WTC11 (cell line): ENCODE measurements around the gene TLE6. TPM values are rescaled to one million over a fixed set of nuclear protein-coding genes. Genes with fewer than 3 reads are reported as not detected.

ENCODE experiments used
- ATAC-seq: fragments of 200-7000 bp; cut with Tn5 transposase; 2 replicates; pipeline ENCODE4 v1.10.0; 2021; ENCODE audit warnings: mild to moderate bottlenecking, moderate library complexity
- CTCF ChIA-PET: fragments of 300-600 bp; sonication (Branson Sonifier 250); formaldehyde crosslinking; loops from one replicate; lab custom pipeline; 2021; ENCODE audit warnings: antibody characterized with exemption; lab: Charles Lee
- POLR2A ChIA-PET: fragments of 350-600 bp; sonication (Branson Sonifier 250); formaldehyde crosslinking; loops from one replicate; lab custom pipeline; 2021; ENCODE audit warnings: antibody characterized with exemption; lab: Charles Lee
- DNase-seq: peaks from one replicate; pipeline ENCODE4 v3.0.0; 2021; ENCODE audit warnings: low spot score
- H3K27ac Mint-ChIP-seq: 2 replicates; pipeline ENCODE4 v1.8.0; 2021; ENCODE audit warnings: mixed read lengths
- H3K27me3 Mint-ChIP-seq: 2 replicates; pipeline ENCODE4 v1.8.0; 2021; ENCODE audit warnings: low read depth, mild to moderate bottlenecking, moderate library complexity, mixed read lengths
- H3K36me3 Mint-ChIP-seq: 2 replicates; pipeline ENCODE4 v1.8.0; 2021; ENCODE audit warnings: mixed read lengths
- H3K4me1 Mint-ChIP-seq: 2 replicates; pipeline ENCODE4 v1.8.0; 2022; ENCODE audit warnings: mixed read lengths
- H3K4me3 Mint-ChIP-seq: 2 replicates; pipeline ENCODE4 v1.8.0; 2021; ENCODE audit warnings: mild to moderate bottlenecking, moderate library complexity, mixed read lengths
- H3K9me3 Mint-ChIP-seq: 2 replicates; pipeline ENCODE4 v1.8.0; 2021; ENCODE audit warnings: mixed read lengths
- ATF1 ChIP-seq: sonication (generic); formaldehyde crosslinking; IDR thresholded peaks from 2 replicates; pipeline ENCODE4 v1.8.1; 2023; ENCODE audit warnings: mild to moderate bottlenecking, moderate library complexity, missing genetic modification reagents
- ATF2 ChIP-seq: sonication (generic); formaldehyde crosslinking; IDR thresholded peaks from 2 replicates; pipeline ENCODE4 v1.8.1; 2022; ENCODE audit warnings: low read depth, missing genetic modification reagents, borderline replicate concordance
- CREB1 ChIP-seq: sonication (generic); formaldehyde crosslinking; IDR thresholded peaks from 2 replicates; pipeline ENCODE4 v1.8.0; 2023; ENCODE audit warnings: mild to moderate bottlenecking, missing genetic modification reagents
- ERG ChIP-seq: fragments of 250-450 bp; sonication (Bioruptor Pico); IDR thresholded peaks from 2 replicates; pipeline ENCODE4 v1.8.0; 2021; ENCODE audit warnings: mild to moderate bottlenecking
- ESRRA ChIP-seq: sonication (generic); formaldehyde crosslinking; IDR thresholded peaks from 2 replicates; pipeline ENCODE4 v1.8.1; 2022; ENCODE audit warnings: mild to moderate bottlenecking, missing genetic modification reagents, borderline replicate concordance
- FOXP1 ChIP-seq: sonication (generic); formaldehyde crosslinking; IDR thresholded peaks from 2 replicates; pipeline ENCODE4 v1.8.0; 2022; ENCODE audit warnings: missing genetic modification reagents, mild to moderate bottlenecking, moderate library complexity, borderline replicate concordance
- IRF2 ChIP-seq: sonication (generic); formaldehyde crosslinking; IDR thresholded peaks from 2 replicates; pipeline ENCODE4 v1.8.0; 2022; ENCODE audit warnings: low read depth, missing genetic modification reagents, borderline replicate concordance
- JAZF1 ChIP-seq: fragments of 250-450 bp; sonication (Bioruptor Pico); IDR thresholded peaks from 2 replicates; pipeline ENCODE4 v1.9.0; 2021; ENCODE audit warnings: moderate library complexity, mild to moderate bottlenecking, inconsistent platforms
- MXD4 ChIP-seq: fragments of 250-450 bp; sonication (Bioruptor Pico); IDR thresholded peaks from 2 replicates; pipeline ENCODE4 v1.8.0; 2021; ENCODE audit warnings: mild to moderate bottlenecking, moderate library complexity, borderline replicate concordance
- MYBL2 ChIP-seq: sonication (generic); formaldehyde crosslinking; IDR thresholded peaks from 2 replicates; pipeline ENCODE4 v1.8.1; 2023; ENCODE audit warnings: mild to moderate bottlenecking, moderate library complexity, missing genetic modification reagents
- NFE2L1 ChIP-seq: sonication (generic); formaldehyde crosslinking; IDR thresholded peaks from 2 replicates; pipeline ENCODE4 v1.8.1; 2023; ENCODE audit warnings: missing genetic modification reagents
- NR1H2 ChIP-seq: sonication (generic); formaldehyde crosslinking; IDR thresholded peaks from 2 replicates; pipeline ENCODE4 v1.9.0; 2021; ENCODE audit warnings: mild to moderate bottlenecking, moderate library complexity, missing genetic modification reagents
- TCF7 ChIP-seq: sonication (generic); formaldehyde crosslinking; IDR thresholded peaks from 2 replicates; pipeline ENCODE4 v1.8.0; 2022; ENCODE audit warnings: mild to moderate bottlenecking, low read depth, missing genetic modification reagents, moderate library complexity
- TEAD1 ChIP-seq: sonication (generic); formaldehyde crosslinking; IDR thresholded peaks from 2 replicates; pipeline ENCODE4 v1.8.0; 2022; ENCODE audit warnings: mild to moderate bottlenecking, missing genetic modification reagents
- ZNF121 ChIP-seq: sonication (generic); formaldehyde crosslinking; IDR thresholded peaks from 2 replicates; pipeline ENCODE4 v1.8.0; 2023; ENCODE audit warnings: missing genetic modification reagents
- total RNA-seq: library from RNA; stranded (reverse); gene quantifications from 3 replicates; pipeline ENCODE4 v1.2.3, GENCODE V29; 2021
- TF ChIP-seq, protein P1 (sequence below): sonication (generic); formaldehyde crosslinking; IDR thresholded peaks from 2 replicates; pipeline ENCODE4 v1.8.1; 2023; ENCODE audit warnings: mild to moderate bottlenecking, missing genetic modification reagents, moderate library complexity
- TF ChIP-seq, protein P2 (sequence below): sonication (generic); formaldehyde crosslinking; IDR thresholded peaks from 2 replicates; pipeline ENCODE4 v1.8.1; 2022; ENCODE audit warnings: low read depth, mild to moderate bottlenecking, moderate library complexity, missing genetic modification reagents, borderline replicate concordance
- TF ChIP-seq, protein P3 (sequence below): sonication (generic); formaldehyde crosslinking; IDR thresholded peaks from 2 replicates; pipeline ENCODE4 v1.8.1; 2023; ENCODE audit warnings: mild to moderate bottlenecking, moderate library complexity, missing genetic modification reagents

Gene TLE6
- total RNA-seq, 1 experiment from 2014 or later = 3.1 TPM

DNA sequence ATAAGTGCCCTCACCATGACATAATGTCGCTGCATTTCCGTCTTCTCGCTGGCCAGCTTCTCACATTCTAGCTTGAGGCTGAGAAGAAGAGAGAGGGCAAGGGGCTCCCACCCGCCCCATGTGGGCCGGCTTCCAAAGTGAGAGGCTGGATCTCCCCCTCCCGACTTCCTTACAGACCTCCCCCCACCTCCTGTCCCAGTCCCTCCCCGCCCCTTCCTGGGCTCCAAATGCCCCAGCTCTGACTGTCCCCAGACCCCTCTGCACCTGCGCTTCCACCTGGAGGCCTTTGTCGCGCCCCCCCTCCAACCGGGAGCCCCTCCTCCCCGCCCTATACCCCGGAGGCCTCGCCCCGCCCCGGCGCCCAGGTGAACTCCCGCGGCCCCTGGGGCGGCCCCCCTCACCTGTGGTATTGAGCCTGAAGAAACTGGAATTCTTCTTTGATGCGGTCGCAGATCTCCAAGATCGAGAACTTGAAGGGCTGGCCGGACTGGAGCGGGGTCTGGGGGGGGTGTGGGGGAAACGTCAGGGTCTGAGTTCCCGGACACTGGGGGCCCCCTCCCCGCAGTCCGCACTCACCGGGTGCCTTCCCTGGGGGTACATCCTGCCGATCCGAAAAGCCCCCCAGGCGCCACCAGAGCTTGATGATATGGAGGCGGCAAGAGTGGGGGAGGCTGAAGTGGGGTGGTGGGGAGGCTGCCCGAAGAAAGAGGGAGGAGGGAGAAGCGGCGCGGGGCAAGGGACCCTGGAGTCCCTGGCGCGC is 51.1 kb downstream of the TLE6 start (continued):
- TF ChIP-seq MXD4 (CRISPR knock-in tag) = no peak
- no peak for TF ChIP-seq ATF2 (CRISPR knock-in tag)
- TF ChIP-seq ATF1 (CRISPR knock-in tag) = no peak
- TF ChIP-seq IRF2 (CRISPR knock-in tag) = no peak
- no peak for TF ChIP-seq NR1H2 (CRISPR knock-in tag)
- TF ChIP-seq ESRRA (CRISPR knock-in tag) = no peak
- TF ChIP-seq, protein P1, sequence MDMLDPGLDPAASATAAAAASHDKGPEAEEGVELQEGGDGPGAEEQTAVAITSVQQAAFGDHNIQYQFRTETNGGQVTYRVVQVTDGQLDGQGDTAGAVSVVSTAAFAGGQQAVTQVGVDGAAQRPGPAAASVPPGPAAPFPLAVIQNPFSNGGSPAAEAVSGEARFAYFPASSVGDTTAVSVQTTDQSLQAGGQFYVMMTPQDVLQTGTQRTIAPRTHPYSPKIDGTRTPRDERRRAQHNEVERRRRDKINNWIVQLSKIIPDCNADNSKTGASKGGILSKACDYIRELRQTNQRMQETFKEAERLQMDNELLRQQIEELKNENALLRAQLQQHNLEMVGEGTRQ (CRISPR knock-in tag) = no peak
- TF ChIP-seq, protein P2, sequence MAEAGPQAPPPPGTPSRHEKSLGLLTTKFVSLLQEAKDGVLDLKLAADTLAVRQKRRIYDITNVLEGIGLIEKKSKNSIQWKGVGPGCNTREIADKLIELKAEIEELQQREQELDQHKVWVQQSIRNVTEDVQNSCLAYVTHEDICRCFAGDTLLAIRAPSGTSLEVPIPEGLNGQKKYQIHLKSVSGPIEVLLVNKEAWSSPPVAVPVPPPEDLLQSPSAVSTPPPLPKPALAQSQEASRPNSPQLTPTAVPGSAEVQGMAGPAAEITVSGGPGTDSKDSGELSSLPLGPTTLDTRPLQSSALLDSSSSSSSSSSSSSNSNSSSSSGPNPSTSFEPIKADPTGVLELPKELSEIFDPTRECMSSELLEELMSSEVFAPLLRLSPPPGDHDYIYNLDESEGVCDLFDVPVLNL (CRISPR knock-in tag) = no peak
- no peak for TF ChIP-seq TEAD1 (CRISPR knock-in tag)
- TF ChIP-seq, all 79 proteins: peak for 2

DNA sequence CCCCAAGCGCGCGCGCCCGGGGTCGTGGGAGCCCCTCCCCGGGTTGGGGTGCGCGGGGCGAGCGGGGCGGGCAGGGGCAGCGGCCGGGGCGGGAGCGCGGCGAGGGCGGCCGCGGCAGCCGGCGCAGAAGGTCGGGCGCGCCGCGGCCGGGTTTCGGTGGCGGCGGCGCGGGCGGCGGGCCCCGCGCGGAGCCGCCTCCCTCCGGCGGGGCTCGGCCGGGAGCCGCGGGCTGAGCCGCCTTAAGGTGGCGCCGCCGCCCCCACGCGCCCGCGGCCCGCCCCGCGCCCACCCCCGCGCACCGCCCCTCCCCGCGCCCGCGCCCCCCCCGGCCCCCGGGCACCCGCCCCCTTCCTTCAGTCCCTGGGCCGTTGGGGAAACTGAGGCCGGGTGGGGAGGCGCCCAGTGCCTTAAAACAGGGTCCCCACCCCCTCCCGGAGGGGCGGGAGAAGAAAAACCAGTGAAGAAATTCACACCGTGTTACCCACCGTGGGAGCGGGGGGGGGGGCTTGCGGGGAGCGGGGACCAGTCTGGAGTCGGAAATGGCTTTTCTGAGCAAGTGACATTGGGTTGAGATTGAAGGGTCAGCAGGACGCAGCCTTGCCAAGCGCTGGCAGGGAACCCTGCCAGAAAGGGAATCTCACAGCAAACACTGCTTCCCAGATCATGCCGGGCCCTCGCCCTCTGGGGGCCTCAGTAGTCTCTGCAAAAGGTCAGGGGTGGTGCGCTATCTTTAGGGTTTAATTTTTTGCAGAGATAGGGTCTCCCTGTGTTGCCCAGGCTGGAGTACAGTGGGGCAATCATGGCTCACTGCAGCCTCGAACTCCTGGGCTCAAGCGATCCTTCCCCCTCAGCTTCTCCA is 51.9 kb downstream of the TLE6 start, which contains the start of gene TLE2:
Gene TLE2, minus strand, starts transcription at position 216 of the 859 bp plus-strand sequence. CDS start 376 bp downstream, outside the sequence.
- CTCF ChIA-PET = interaction anchor here (1.1 to 2.5 kb wide), 3 partner anchors 10 to 79 kb away, joined by 6 to 14 read pairs (median 7); no protein-coding TSS in a partner anchor
- ATAC-seq (no peak), DNase-seq (no peak)
- Mint-ChIP-seq H3K4me1 (peaks cover 27% of the 10 kb centered on the region), H3K36me3 (no peaks in the 10 kb centered on the region), H3K9me3 (no peaks in the 10 kb centered on the region), H3K4me3 (peak within 1 kb of the TSS; percentile 63), H3K27ac (no peak within 1 kb of the TSS), H3K27me3 (peaks cover 89% of the 10 kb centered on the region)
- POLR2A ChIA-PET = no interaction called here
- TF ChIP-seq ZNF121 (CRISPR knock-in tag) (peak; percentile 95), ERG (CRISPR knock-in tag) (no peak)

DNA sequence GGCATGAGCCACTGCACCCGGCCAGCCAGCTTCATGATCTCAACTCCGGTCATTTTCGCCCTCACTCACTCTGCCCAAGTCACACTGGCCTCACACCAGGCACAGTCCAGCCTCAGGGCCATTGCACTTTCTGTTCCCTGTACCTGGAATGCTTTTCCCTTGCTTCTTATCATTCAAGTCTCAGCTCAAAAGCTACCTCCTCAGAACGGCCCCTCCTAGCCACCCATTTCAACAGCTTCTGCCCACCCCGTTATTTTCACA is 54.2 kb downstream of the TLE6 start:
- Mint-ChIP-seq H3K27me3 (peaks cover 76% of the 10 kb centered on the region), H3K27ac (no peak overlapping the region), H3K4me1 (peaks cover 21% of the 10 kb centered on the region), H3K36me3 (no peaks in the 10 kb centered on the region), H3K9me3 (no peaks in the 10 kb centered on the region), H3K4me3 (no peak overlapping the region)
- POLR2A ChIA-PET = no interaction called here
- CTCF ChIA-PET = interaction anchor here (0.7 to 1.5 kb wide), 6 partner anchors 11 to 81 kb away, joined by 3 to 5 read pairs (median 4); partner anchors contain the start of gene TLE6
- DNase-seq (no peak), ATAC-seq (no peak)
- no peak for TF ChIP-seq ERG (CRISPR knock-in tag)
- no peak for TF ChIP-seq MYBL2 (CRISPR knock-in tag)
- TF ChIP-seq TCF7 (CRISPR knock-in tag) = no peak
- no peak for TF ChIP-seq CREB1
- no peak for TF ChIP-seq JAZF1 (CRISPR knock-in tag)
- no peak for TF ChIP-seq FOXP1 (CRISPR knock-in tag)
- TF ChIP-seq, protein P3, sequence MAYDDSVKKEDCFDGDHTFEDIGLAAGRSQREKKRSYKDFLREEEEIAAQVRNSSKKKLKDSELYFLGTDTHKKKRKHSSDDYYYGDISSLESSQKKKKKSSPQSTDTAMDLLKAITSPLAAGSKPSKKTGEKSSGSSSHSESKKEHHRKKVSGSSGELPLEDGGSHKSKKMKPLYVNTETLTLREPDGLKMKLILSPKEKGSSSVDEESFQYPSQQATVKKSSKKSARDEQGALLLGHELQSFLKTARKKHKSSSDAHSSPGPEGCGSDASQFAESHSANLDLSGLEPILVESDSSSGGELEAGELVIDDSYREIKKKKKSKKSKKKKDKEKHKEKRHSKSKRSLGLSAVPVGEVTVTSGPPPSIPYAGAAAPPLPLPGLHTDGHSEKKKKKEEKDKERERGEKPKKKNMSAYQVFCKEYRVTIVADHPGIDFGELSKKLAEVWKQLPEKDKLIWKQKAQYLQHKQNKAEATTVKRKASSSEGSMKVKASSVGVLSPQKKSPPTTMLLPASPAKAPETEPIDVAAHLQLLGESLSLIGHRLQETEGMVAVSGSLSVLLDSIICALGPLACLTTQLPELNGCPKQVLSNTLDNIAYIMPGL = no peak
- TF ChIP-seq NFE2L1 (CRISPR knock-in tag) = no peak
- no peak for TF ChIP-seq IRF2 (CRISPR knock-in tag)
